ENCODE results near the gene SLC7A14. TPM values are rescaled to one million over a fixed set of nuclear protein-coding genes. Genes with fewer than 3 reads are reported as not detected.

Gene SLC7A14
- total and polyA plus RNA-seq, 10 of the 15 experiments (the other 5 are each of a cell fraction or from before 2014, with no cell fraction given), result not detected

DNA sequence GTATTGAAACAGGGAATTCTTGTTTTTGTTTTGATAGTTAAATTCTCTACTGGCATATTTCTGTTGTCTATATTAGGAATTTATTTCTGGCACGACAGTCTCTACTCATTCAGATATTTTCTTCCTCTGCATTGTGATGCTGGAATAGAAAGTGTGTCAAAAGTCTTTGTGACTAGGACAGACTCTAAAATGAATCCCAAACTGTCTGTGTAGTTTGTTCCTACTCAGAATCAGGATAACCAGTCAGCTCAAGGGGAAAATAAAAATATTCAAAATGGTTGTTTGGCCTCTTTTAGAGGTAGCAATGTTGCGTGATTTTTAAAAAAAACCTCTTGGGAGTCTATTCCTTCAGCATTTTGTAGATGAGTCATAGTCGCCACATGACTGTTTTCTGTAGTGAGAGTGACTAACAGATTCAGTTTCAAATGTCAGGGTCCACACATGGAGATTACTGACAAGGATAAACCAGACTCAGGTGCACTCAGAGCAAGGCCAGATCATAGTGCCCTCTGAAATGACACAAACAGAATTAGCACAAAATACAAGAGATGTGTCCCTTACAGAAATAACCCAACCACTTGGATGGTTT, 13.1 kb downstream of the SLC7A14 start (continued):
- TF ChIP-seq NFIC (IDR thresholded peaks at IDR 0.05; ENCODE audit: low read depth, low read length), result peak; percentile 95
- TF ChIP-seq ATF2 (IDR thresholded peaks at IDR 0.05; ENCODE audit: low read length), result peak; percentile 94
- TF ChIP-seq IRF4 (IDR thresholded peaks at IDR 0.05; ENCODE audit: low read depth, low read length), result peak; percentile 87; the same call in 1 of the 2 replicates
- TF ChIP-seq HCFC1 (IDR thresholded peaks at IDR 0.05; ENCODE audit: low read length), result no peak
- TF ChIP-seq PAX5 (IDR thresholded peaks at IDR 0.05; ENCODE audit: borderline replicate concordance, low read depth, low read length), result 0 out of 2 replicates have a peak, but pooled peaks have one; percentile 29
- TF ChIP-seq ATF7 (IDR thresholded peaks at IDR 0.05; ENCODE audit: low read depth), result no peak
- TF ChIP-seq, protein P1, sequence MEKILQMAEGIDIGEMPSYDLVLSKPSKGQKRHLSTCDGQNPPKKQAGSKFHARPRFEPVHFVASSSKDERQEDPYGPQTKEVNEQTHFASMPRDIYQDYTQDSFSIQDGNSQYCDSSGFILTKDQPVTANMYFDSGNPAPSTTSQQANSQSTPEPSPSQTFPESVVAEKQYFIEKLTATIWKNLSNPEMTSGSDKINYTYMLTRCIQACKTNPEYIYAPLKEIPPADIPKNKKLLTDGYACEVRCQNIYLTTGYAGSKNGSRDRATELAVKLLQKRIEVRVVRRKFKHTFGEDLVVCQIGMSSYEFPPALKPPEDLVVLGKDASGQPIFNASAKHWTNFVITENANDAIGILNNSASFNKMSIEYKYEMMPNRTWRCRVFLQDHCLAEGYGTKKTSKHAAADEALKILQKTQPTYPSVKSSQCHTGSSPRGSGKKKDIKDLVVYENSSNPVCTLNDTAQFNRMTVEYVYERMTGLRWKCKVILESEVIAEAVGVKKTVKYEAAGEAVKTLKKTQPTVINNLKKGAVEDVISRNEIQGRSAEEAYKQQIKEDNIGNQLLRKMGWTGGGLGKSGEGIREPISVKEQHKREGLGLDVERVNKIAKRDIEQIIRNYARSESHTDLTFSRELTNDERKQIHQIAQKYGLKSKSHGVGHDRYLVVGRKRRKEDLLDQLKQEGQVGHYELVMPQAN (conservative IDR thresholded peaks at IDR 0.05), result no peak
- peak; percentile 71 for TF ChIP-seq GABPA (IDR thresholded peaks at IDR 0.05; ENCODE audit: low read depth)
- TF ChIP-seq ZBTB33 (IDR thresholded peaks at IDR 0.05), result no peak
- TF ChIP-seq TCF3 (IDR thresholded peaks at IDR 0.05; ENCODE audit: borderline replicate concordance, insufficient read depth, low read depth, low read length), result 0 out of 2 replicates have a peak, but pooled peaks have one; percentile 51
- TF ChIP-seq WRNIP1 (IDR thresholded peaks at IDR 0.05; ENCODE audit: borderline replicate concordance, low read depth, low read length), result no peak
- TF ChIP-seq POLR2AphosphoS2 (IDR thresholded peaks at IDR 0.05; ENCODE audit: low read depth, low read length), result no peak
- peak; percentile 76 for TF ChIP-seq MEF2A (IDR thresholded peaks at IDR 0.05; ENCODE audit: insufficient read depth, low read depth, low read length)
- no peak for TF ChIP-seq RCOR1 (conservative IDR thresholded peaks at IDR 0.05; ENCODE audit: low read depth, low read length)
- peak; percentile 91 for TF ChIP-seq RUNX3 (IDR thresholded peaks at IDR 0.05; ENCODE audit: low read length)
- TF ChIP-seq, protein P2, sequence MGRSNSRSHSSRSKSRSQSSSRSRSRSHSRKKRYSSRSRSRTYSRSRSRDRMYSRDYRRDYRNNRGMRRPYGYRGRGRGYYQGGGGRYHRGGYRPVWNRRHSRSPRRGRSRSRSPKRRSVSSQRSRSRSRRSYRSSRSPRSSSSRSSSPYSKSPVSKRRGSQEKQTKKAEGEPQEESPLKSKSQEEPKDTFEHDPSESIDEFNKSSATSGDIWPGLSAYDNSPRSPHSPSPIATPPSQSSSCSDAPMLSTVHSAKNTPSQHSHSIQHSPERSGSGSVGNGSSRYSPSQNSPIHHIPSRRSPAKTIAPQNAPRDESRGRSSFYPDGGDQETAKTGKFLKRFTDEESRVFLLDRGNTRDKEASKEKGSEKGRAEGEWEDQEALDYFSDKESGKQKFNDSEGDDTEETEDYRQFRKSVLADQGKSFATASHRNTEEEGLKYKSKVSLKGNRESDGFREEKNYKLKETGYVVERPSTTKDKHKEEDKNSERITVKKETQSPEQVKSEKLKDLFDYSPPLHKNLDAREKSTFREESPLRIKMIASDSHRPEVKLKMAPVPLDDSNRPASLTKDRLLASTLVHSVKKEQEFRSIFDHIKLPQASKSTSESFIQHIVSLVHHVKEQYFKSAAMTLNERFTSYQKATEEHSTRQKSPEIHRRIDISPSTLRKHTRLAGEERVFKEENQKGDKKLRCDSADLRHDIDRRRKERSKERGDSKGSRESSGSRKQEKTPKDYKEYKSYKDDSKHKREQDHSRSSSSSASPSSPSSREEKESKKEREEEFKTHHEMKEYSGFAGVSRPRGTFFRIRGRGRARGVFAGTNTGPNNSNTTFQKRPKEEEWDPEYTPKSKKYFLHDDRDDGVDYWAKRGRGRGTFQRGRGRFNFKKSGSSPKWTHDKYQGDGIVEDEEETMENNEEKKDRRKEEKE (IDR thresholded peaks at IDR 0.05), result no peak
- no peak for TF ChIP-seq RFX5 (IDR thresholded peaks at IDR 0.05; ENCODE audit: low read depth, low read length)
- TF ChIP-seq RBBP5 (conservative IDR thresholded peaks at IDR 0.05), result no peak
- no peak for TF ChIP-seq CHD1 (IDR thresholded peaks at IDR 0.05; ENCODE audit: low read depth, low read length)
- TF ChIP-seq CREB1 (IDR thresholded peaks at IDR 0.05; ENCODE audit: low read depth), result 0 out of 2 replicates have a peak, but pooled peaks have one; percentile 48
- no peak for TF ChIP-seq ZNF274 (IDR thresholded peaks at IDR 0.05; ENCODE audit: insufficient read depth, insufficient read length)
- TF ChIP-seq POU2F2 (IDR thresholded peaks at IDR 0.05; ENCODE audit: borderline replicate concordance, low read depth, low read length), result no peak
- peak; percentile 91; the same call in 1 of the 2 replicates for TF ChIP-seq BCL11A (IDR thresholded peaks at IDR 0.05; ENCODE audit: low read depth, low read length)
- TF ChIP-seq KDM1A (IDR thresholded peaks at IDR 0.05; ENCODE audit: borderline replicate concordance), result no peak
- no peak for TF ChIP-seq CEBPB (IDR thresholded peaks at IDR 0.05; ENCODE audit: borderline replicate concordance in 1 of 2, low read depth in 2 of 2, low read length in 2 of 2)
